ENCODE results near the gene ZNF8. TPM values are rescaled to one million over a fixed set of nuclear protein-coding genes. Genes with fewer than 3 reads are reported as not detected.

Gene ZNF8
- total and polyA plus RNA-seq, 2 of the 4 experiments (the other 2 are of a cell fraction): 2.1 to 3.9 TPM

DNA sequence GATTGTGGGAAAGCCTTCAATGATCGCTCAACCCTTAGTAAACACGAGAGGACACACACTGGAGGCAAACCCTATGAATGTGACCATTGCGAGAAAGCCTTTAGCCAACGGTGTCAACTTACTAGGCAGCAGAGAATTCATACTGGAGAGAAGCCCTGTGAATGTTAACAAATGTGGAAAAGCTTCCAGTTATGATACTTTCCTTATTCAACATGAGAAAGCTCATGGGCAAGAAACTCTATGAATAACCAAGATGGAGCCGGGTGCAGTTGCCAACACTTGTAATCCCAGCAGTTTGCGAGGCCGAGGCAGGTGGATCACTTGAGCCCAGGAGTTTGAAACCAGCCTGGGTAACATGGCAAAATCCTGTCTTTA lies 15.8 kb upstream of the ZNF8 start:
- ATAC-seq (ENCODE audit: low read depth) (no peak), DNase-seq (no peak)
- Histone ChIP-seq H3K9me1 (ENCODE audit: insufficient read depth, low read length) (no peaks in the 10 kb centered on the region), H2AFZ (replicated peaks; ENCODE audit: low read length, poor library complexity) (no peak overlapping the region), H3K9me3 (ENCODE audit: control insufficient read depth, insufficient read depth, low read length) (peaks cover 97% of the 10 kb centered on the region), H3K23ac (ENCODE audit: low read depth, low read length) (no peak overlapping the region), H3K36me3 (ENCODE audit: control insufficient read depth, insufficient read depth, low read length) (peaks cover 71% of the 10 kb centered on the region), H2BK20ac (ENCODE audit: low read depth, low read length) (no peak overlapping the region), H3K4me3 (ENCODE audit: insufficient read depth, low read depth, low read length) (no peak overlapping the region), H3K4me2 (ENCODE audit: low read depth, low read length) (no peak overlapping the region), H4K8ac (ENCODE audit: low read depth in 2 of 2, low read length in 2 of 2) (no peak overlapping the region), H3K27me3 (ENCODE audit: control insufficient read depth, insufficient read depth, low read length) (no peaks in the 10 kb centered on the region), H3K14ac (replicated peaks; ENCODE audit: low read depth, low read length) (no peak overlapping the region), H3K56ac (ENCODE audit: extremely low read depth, insufficient read depth, low read length) (no peak overlapping the region), H3K18ac (ENCODE audit: low read depth, low read length) (no peak overlapping the region), H4K5ac (ENCODE audit: low read depth, low read length) (no peak overlapping the region), H4K91ac (ENCODE audit: insufficient read depth, low read depth, low read length) (no peak overlapping the region), H2BK15ac (ENCODE audit: low read depth, low read length) (no peak overlapping the region), H3K4ac (ENCODE audit: low read depth, low read length) (no peak overlapping the region), H2BK120ac (ENCODE audit: low read depth, low read length) (no peak overlapping the region), H3K4me1 (ENCODE audit: control insufficient read depth, insufficient read depth, low read length) (no peaks in the 10 kb centered on the region), H2AK9ac (replicated peaks; ENCODE audit: low read depth, low read length, poor library complexity) (no peak overlapping the region), H2AK5ac (ENCODE audit: low read depth, low read length) (no peak overlapping the region), H2BK5ac (ENCODE audit: low read depth, low read length, poor library complexity, severe bottlenecking) (no peak overlapping the region), H3K9ac (ENCODE audit: low read depth, low read length) (no peak overlapping the region), H3K79me1 (ENCODE audit: low read depth in 1 of 2, low read length in 2 of 2) (peaks cover 3 to 10% of the 10 kb centered on the region in 2 experiments), H3K27ac (ENCODE audit: insufficient read depth, low read length) (no peak overlapping the region), H4K20me1 (ENCODE audit: insufficient read depth, low read length) (no peaks in the 10 kb centered on the region)
- POLR2A ChIA-PET (ENCODE audit: unreplicated experiment): no interaction called here
- TSS peak; percentile 21 for BruUV-seq (replicated peaks)
- whole genome bisulfite sequencing, 2 experiments (ENCODE audit: extremely low coverage in 2 of 2, insufficient read length in 1 of 2): no CpG with 5 or more reads among the region's 7 CpGs
- intact Hi-C loops (cut with micrococcal nuclease): no loop called here
- dilution Hi-C loops (cut with HindIII; ENCODE audit: low sequenced_read_pairs, unreplicated experiment): no loop called here
- CTCF ChIA-PET: no interaction called here
- TF ChIP-seq, protein P1, sequence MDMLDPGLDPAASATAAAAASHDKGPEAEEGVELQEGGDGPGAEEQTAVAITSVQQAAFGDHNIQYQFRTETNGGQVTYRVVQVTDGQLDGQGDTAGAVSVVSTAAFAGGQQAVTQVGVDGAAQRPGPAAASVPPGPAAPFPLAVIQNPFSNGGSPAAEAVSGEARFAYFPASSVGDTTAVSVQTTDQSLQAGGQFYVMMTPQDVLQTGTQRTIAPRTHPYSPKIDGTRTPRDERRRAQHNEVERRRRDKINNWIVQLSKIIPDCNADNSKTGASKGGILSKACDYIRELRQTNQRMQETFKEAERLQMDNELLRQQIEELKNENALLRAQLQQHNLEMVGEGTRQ (IDR thresholded peaks at IDR 0.05; ENCODE audit: low read depth, low read length): no peak
- TF ChIP-seq FOS (IDR thresholded peaks at IDR 0.05; ENCODE audit: low read depth, low read length) (no peak), MAFK (IDR thresholded peaks at IDR 0.05; ENCODE audit: low read depth, low read length) (no peak), RCOR1 (IDR thresholded peaks at IDR 0.05; ENCODE audit: insufficient replicate concordance, low read length) (no peak), MXI1 (IDR thresholded peaks at IDR 0.05; ENCODE audit: borderline replicate concordance, low read depth, low read length) (no peak), BHLHE40 (IDR thresholded peaks at IDR 0.05; ENCODE audit: low read depth, low read length) (no peak), RAD21 (IDR thresholded peaks at IDR 0.05; ENCODE audit: low read length) (no peak), NFE2L2 (IDR thresholded peaks at IDR 0.05; ENCODE audit: low read depth, low read length) (no peak), SMC3 (IDR thresholded peaks at IDR 0.05; ENCODE audit: low read depth, low read length) (no peak), RFX5 (IDR thresholded peaks at IDR 0.05; ENCODE audit: low read depth, low read length) (no peak), CHD1 (IDR thresholded peaks at IDR 0.05; ENCODE audit: low read depth, low read length) (no peak), MAZ (IDR thresholded peaks at IDR 0.05; ENCODE audit: borderline replicate concordance, low read depth, low read length) (no peak)
- TF ChIP-seq, protein P2, sequence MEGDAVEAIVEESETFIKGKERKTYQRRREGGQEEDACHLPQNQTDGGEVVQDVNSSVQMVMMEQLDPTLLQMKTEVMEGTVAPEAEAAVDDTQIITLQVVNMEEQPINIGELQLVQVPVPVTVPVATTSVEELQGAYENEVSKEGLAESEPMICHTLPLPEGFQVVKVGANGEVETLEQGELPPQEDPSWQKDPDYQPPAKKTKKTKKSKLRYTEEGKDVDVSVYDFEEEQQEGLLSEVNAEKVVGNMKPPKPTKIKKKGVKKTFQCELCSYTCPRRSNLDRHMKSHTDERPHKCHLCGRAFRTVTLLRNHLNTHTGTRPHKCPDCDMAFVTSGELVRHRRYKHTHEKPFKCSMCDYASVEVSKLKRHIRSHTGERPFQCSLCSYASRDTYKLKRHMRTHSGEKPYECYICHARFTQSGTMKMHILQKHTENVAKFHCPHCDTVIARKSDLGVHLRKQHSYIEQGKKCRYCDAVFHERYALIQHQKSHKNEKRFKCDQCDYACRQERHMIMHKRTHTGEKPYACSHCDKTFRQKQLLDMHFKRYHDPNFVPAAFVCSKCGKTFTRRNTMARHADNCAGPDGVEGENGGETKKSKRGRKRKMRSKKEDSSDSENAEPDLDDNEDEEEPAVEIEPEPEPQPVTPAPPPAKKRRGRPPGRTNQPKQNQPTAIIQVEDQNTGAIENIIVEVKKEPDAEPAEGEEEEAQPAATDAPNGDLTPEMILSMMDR (conservative IDR thresholded peaks at IDR 0.05; ENCODE audit: low read depth, low read length): no peak
- TF ChIP-seq, protein P3, sequence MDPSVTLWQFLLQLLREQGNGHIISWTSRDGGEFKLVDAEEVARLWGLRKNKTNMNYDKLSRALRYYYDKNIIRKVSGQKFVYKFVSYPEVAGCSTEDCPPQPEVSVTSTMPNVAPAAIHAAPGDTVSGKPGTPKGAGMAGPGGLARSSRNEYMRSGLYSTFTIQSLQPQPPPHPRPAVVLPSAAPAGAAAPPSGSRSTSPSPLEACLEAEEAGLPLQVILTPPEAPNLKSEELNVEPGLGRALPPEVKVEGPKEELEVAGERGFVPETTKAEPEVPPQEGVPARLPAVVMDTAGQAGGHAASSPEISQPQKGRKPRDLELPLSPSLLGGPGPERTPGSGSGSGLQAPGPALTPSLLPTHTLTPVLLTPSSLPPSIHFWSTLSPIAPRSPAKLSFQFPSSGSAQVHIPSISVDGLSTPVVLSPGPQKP (IDR thresholded peaks at IDR 0.05; ENCODE audit: borderline replicate concordance, low read depth, low read length): no peak
- in situ Hi-C loops (cut with MboI; ENCODE audit: low sequenced_read_pairs): no loop called here
